ENCODE data around the gene STEAP1.

The STEAP1 gene

GRCh38 chr7:90213521-90213920, 59.3 kb downstream of the STEAP1 start:
- DNase-seq: no peak
